GM12878 (cell line): ENCODE results near the gene KCNJ10. TPM values are rescaled to one million over a fixed set of nuclear protein-coding genes. Genes with fewer than 3 reads are reported as not detected.

Experiments used
- ATAC-seq: fragments of 200-7000 bp; cut with Tn5 transposase; 3 replicates; pipeline ENCODE4 v1.9.1; 2020; ENCODE audit warnings: mild to moderate bottlenecking, moderate library complexity
- BruUV-seq: library from RNA; stranded (reverse); fragments of 400-500 nt; replicated peaks from 2 replicates; lab custom pipeline; 2021; lab: Mats Ljungman, UMichigan
- CTCF ChIA-PET: fragments of 300-600 bp; sonication (Branson Sonifier 250); formaldehyde crosslinking; extraction: SDS; loops from one replicate; lab custom pipeline; 2021; ENCODE audit warnings: inconsistent platforms; lab: Yijun Ruan, JAX
- POLR2A ChIA-PET: fragments of 350-600 bp; formaldehyde crosslinking; extraction: SDS; loops from one replicate; lab custom pipeline; 2021; ENCODE audit warnings: inconsistent platforms; lab: Charles Lee
- RAD21 ChIA-PET: fragments of 300-600 bp; sonication (Branson Sonifier 250); formaldehyde crosslinking; loops from one replicate; lab custom pipeline; 2023; ENCODE audit warnings: antibody characterized with exemption; ENCODE audit not compliant: unreplicated experiment; lab: Charles Lee
- SMC1A ChIA-PET: fragments of 300-600 bp; sonication (Branson Sonifier 250); formaldehyde crosslinking; loops from one replicate; lab custom pipeline; 2023; ENCODE audit not compliant: unreplicated experiment, uncharacterized antibody; lab: Charles Lee
- DNase-seq: peaks from one replicate; pipeline ENCODE4 v3.0.0-alpha.2; 2011; ENCODE audit warnings: low read depth, low spot score
- FAIRE-seq: peaks from 3 replicates; lab custom pipeline; 2011; peaks lifted over from hg19 to GRCh38; lab: Jason Lieb, UNC
- H2AFZ ChIP-seq: 2 replicates; pipeline ENCODE4 v1.6.0; 2011; ENCODE audit warnings: low read depth, low read length, control low read depth; ENCODE audit not compliant: control insufficient read depth
- H3K27ac ChIP-seq: 2 replicates; pipeline ENCODE4 v1.5.1; 2011; ENCODE audit warnings: control low read depth; ENCODE audit not compliant: control insufficient read depth, insufficient read depth
- H3K27me3 ChIP-seq, 2 experiments: replicated peaks in 1 of 2; 2 replicates each; pipeline versions ENCODE4 v1.6.0 to v1.6.1; 2011; ENCODE audit warnings: low read length in 1 of 2; ENCODE audit not compliant: control insufficient read depth in 2 of 2, insufficient read depth in 2 of 2
- H3K36me3 ChIP-seq, 2 experiments: 2 replicates each; pipeline ENCODE4 v1.5.1; 2011; ENCODE audit warnings: low read length in 1 of 2; ENCODE audit not compliant: control insufficient read depth in 2 of 2, insufficient read depth in 2 of 2
- H3K4me1 ChIP-seq: 2 replicates; pipeline ENCODE4 v1.6.1; 2011; ENCODE audit warnings: mild to moderate bottlenecking, low read length, moderate library complexity, mixed read lengths; ENCODE audit not compliant: control insufficient read depth, insufficient read depth
- H3K4me2 ChIP-seq: 2 replicates; pipeline ENCODE4 v1.6.0; 2011; ENCODE audit warnings: control low read depth; ENCODE audit not compliant: control insufficient read depth, insufficient read depth
- H3K4me3 ChIP-seq: fragments of 200-600 bp; sonication (generic); 2 replicates; pipeline ENCODE4 v1.5.1; 2016
- H3K79me2 ChIP-seq: 2 replicates; pipeline ENCODE4 v1.6.0; 2011; ENCODE audit warnings: low read length; ENCODE audit not compliant: control insufficient read depth, insufficient read depth
- H3K9ac ChIP-seq: 2 replicates; pipeline ENCODE4 v1.8.0; 2011; ENCODE audit warnings: low read length, control low read depth, mixed read lengths; ENCODE audit not compliant: control insufficient read depth, insufficient read depth
- H3K9me3 ChIP-seq: replicated peaks from 3 replicates; pipeline ENCODE4 v1.5.1; 2011; ENCODE audit warnings: mild to moderate bottlenecking, low read length; ENCODE audit not compliant: control insufficient read depth, insufficient read depth
- H4K20me1 ChIP-seq: 2 replicates; pipeline ENCODE4 v1.6.0; 2011; ENCODE audit not compliant: control insufficient read depth, insufficient read depth
- CHD1 ChIP-seq: IDR thresholded peaks from 2 replicates; pipeline ENCODE4 v1.6.1; 2012; ENCODE audit warnings: low read depth, low read length, improper control_type of control experiment
- CREM ChIP-seq: IDR thresholded peaks from 2 replicates; pipeline ENCODE4 v1.6.1; 2014; ENCODE audit warnings: antibody characterized with exemption, low read depth
- EED ChIP-seq: sonication (generic); IDR thresholded peaks from 2 replicates; pipeline ENCODE4 v1.6.1; 2016; ENCODE audit warnings: antibody characterized with exemption, low read depth
- MLLT1 ChIP-seq: fragments of 450-650 bp; IDR thresholded peaks from 2 replicates; pipeline ENCODE4 v1.6.1; 2016; ENCODE audit warnings: mild to moderate bottlenecking
- MXI1 ChIP-seq: fragments of 150-350 bp; IDR thresholded peaks from 2 replicates; pipeline ENCODE4 v1.6.1; 2011; ENCODE audit warnings: low read depth, mild to moderate bottlenecking, inconsistent platforms, low read length, improper control_type of control experiment
- NKRF ChIP-seq: fragments of 450-650 bp; conservative IDR thresholded peaks from 2 replicates; pipeline ENCODE4 v1.6.1; 2017; ENCODE audit warnings: mild to moderate bottlenecking, moderate library complexity
- NR2C1 ChIP-seq: fragments of 450-650 bp; IDR thresholded peaks from 2 replicates; pipeline ENCODE4 v1.6.1; 2017; ENCODE audit warnings: antibody characterized with exemption, mild to moderate bottlenecking, moderate library complexity
- RB1 ChIP-seq: fragments of 450-650 bp; formaldehyde crosslinking; IDR thresholded peaks from 2 replicates; pipeline ENCODE4 v1.6.1; 2017; ENCODE audit warnings: mild to moderate bottlenecking, borderline replicate concordance
- RELB ChIP-seq: fragments of 450-650 bp; IDR thresholded peaks from 2 replicates; pipeline ENCODE4 v1.6.1; 2017; ENCODE audit warnings: low read depth, mild to moderate bottlenecking, moderate library complexity
- RFX5 ChIP-seq: IDR thresholded peaks from 2 replicates; pipeline ENCODE4 v1.6.1; 2011; ENCODE audit warnings: low read depth, low read length, improper control_type of control experiment
- SMC3 ChIP-seq: IDR thresholded peaks from 2 replicates; pipeline ENCODE4 v1.6.1; 2011; ENCODE audit warnings: low read length, improper control_type of control experiment, borderline replicate concordance
- ZSCAN29 ChIP-seq: fragments of 450-650 bp; IDR thresholded peaks from 2 replicates; pipeline ENCODE4 v1.6.1; 2017; ENCODE audit warnings: mild to moderate bottlenecking, moderate library complexity
- ZZZ3 ChIP-seq: IDR thresholded peaks from 2 replicates; pipeline ENCODE4 v1.6.1; 2011; ENCODE audit warnings: low read depth; ENCODE audit not compliant: control insufficient read depth, insufficient read length
- WGBS: methylation state at CpG from one replicate; pipeline ENCODE4 v1.1.6; 2016; ENCODE audit warnings: low lambda C conversion rate; ENCODE audit not compliant: insufficient replicate concordance, insufficient coverage; ENCODE audit errors: missing lambda C conversion rate; 5-methylcytosine and 5-hydroxymethylcytosine counted together
- in situ Hi-C: fragments of 300-500 bp; cut with MboI; formaldehyde crosslinking; loops from 9 replicates; pipeline ENCODE4 v1.14.3; 2018; ENCODE audit warnings: mixed read lengths
- intact Hi-C: fragments of 100-400 bp; cut with micrococcal nuclease; formaldehyde crosslinking; loops from one replicate; pipeline ENCODE4 v1.14.2; 2022; ENCODE audit not compliant: unreplicated experiment
- polyA plus RNA-seq, 11 experiments: library from polyadenylated mRNA; depleted of rRNA in 4 of 11; unstranded in 6 of 11; stranded (reverse) in 5 of 11; fragments of >200 nt; fragmentation: Nextera tagmentation in 4 of 11; fragmentation: Illumina TruSeq in 1 of 11; extraction: Ambion mirVana in 4 of 11; extraction: Trizol in 1 of 11; gene quantifications; 1 replicate in 1 of 11; 2 replicates in 10 of 11; pipeline versions ENCODE4 v1.2.1 to v1.2.3, GENCODE V29; 2011 to 2016; ENCODE audit warnings: inconsistent platforms in 2 of 11, missing spikeins in 2 of 11, low read depth in 1 of 11
- total RNA-seq, 4 experiments: library from RNA; depleted of rRNA in 3 of 4; stranded (reverse); fragments of >200 nt in 3 of 4; fragmentation: Illumina TruSeq in 1 of 4; extraction: Trizol in 1 of 4; gene quantifications; 2 replicates each; pipeline versions ENCODE4 v1.2.1 to v1.2.3, GENCODE V29; 2013 to 2021

The KCNJ10 gene
- total and polyA plus RNA-seq, 10 of the 15 experiments (the other 5 are each of a cell fraction or from before 2014, with no cell fraction given) = 0.01 to 0.29 (median 0.09) TPM; not detected in 2

GRCh38 chr1:160018900-160019299, 51.1 kb downstream of the KCNJ10 start:
- WGBS = 35% methylated on average over 1 of the region's 1 CpG
- no peak for DNase-seq
- CTCF ChIA-PET = interaction anchor here (0.7 to 5.0 kb wide), 4 partner anchors 12 to 26 kb away, joined by 3 to 52 read pairs (median 3); no protein-coding TSS in a partner anchor
- FAIRE-seq = no peak
- H3K9me3 ChIP-seq = no peaks in the 10 kb centered on the region
- POLR2A ChIA-PET = no interaction called here
- H3K4me3 ChIP-seq = no peak overlapping the region
- no peak overlapping the region for H3K27ac ChIP-seq
- no peaks in the 10 kb centered on the region for H3K36me3 ChIP-seq
- no peak overlapping the region for H2AFZ ChIP-seq
- SMC1A ChIA-PET = interaction anchor here (0.6 to 2.2 kb wide), 2 partner anchors 12 to 529 kb away, joined by 3 to 7 read pairs; no protein-coding TSS in a partner anchor
- intact Hi-C loops = no loop called here
- no peak overlapping the region for H3K4me2 ChIP-seq
- H3K79me2 ChIP-seq = no peaks in the 10 kb centered on the region
- BruUV-seq = no TSS peak
- TF ChIP-seq MXI1 (no peak), ZZZ3 (no peak), EED (no peak), RB1 (no peak), CREM (no peak), NR2C1 (no peak)
- no peak overlapping the region for H3K9ac ChIP-seq
- ATAC-seq = no peak
- no peaks in the 10 kb centered on the region for H4K20me1 ChIP-seq
- in situ Hi-C loops = no loop called here
- H3K27me3 ChIP-seq = no peaks in the 10 kb centered on the region; a peak in 2 of 4 replicates
- RAD21 ChIA-PET = interaction anchor here (0.9 kb wide), 1 partner anchor 11 kb away, joined by 3 read pairs; no protein-coding TSS in a partner anchor
- H3K4me1 ChIP-seq = no peaks in the 10 kb centered on the region

- no peak overlapping the region for H3K4me3 ChIP-seq
- H3K9me3 ChIP-seq = no peaks in the 10 kb centered on the region
- DNase-seq (no peak), ATAC-seq (no peak), FAIRE-seq (no peak)
- no peaks in the 10 kb centered on the region for H3K36me3 ChIP-seq
- H3K9ac ChIP-seq = no peak overlapping the region
- H2AFZ ChIP-seq = no peak overlapping the region
- intact Hi-C loops = no loop called here
- in situ Hi-C loops = no loop called here
- SMC1A ChIA-PET = interaction anchor here (1.7 kb wide), 1 partner anchor 12 kb away, joined by 3 read pairs; no protein-coding TSS in a partner anchor
- POLR2A ChIA-PET = interaction anchor here (0.7 kb wide), 1 partner anchor 12 kb away, joined by 3 read pairs; no protein-coding TSS in a partner anchor
- no peak overlapping the region for H3K27ac ChIP-seq
- no peaks in the 10 kb centered on the region for H4K20me1 ChIP-seq
- H3K79me2 ChIP-seq = no peaks in the 10 kb centered on the region
- 74% methylated on average over 3 of the region's 3 CpGs for WGBS
- RAD21 ChIA-PET = interaction anchor here (0.6 to 1.2 kb wide), 2 partner anchors 13 to 810 kb away, joined by 3 read pairs; no protein-coding TSS in a partner anchor
- no peaks in the 10 kb centered on the region for H3K4me1 ChIP-seq
- no peak overlapping the region for H3K4me2 ChIP-seq
- CTCF ChIA-PET = interaction anchor here (0.7 to 5.0 kb wide), 4 partner anchors 13 to 28 kb away, joined by 3 to 52 read pairs (median 8); no protein-coding TSS in a partner anchor
- no peaks in the 10 kb centered on the region; a peak in 2 of 4 replicates for H3K27me3 ChIP-seq
- no TSS peak for BruUV-seq
- TF ChIP-seq RELB = no peak
- no peak for TF ChIP-seq ZSCAN29
- TF ChIP-seq CHD1 = no peak
- no peak for TF ChIP-seq RFX5
- no peak for TF ChIP-seq NKRF
- TF ChIP-seq MLLT1 = no peak
- TF ChIP-seq EED = no peak
- TF ChIP-seq SMC3 = no peak
Observed at GRCh38 chr1:160018347-160018746, 51.6 kb downstream of the KCNJ10 start.
